Endodermal cell (in vitro differentiated cells): ENCODE results near the gene CDC42. TPM values are rescaled to one million over a fixed set of nuclear protein-coding genes. Genes with fewer than 3 reads are reported as not detected.

ENCODE experiments used
- DNase-seq: peaks from one replicate; pipeline ENCODE4 v3.0.0-alpha.2; 2017
- H3K27ac ChIP-seq: 2 replicates; pipeline ENCODE4 v1.5.1; 2013; ENCODE audit warnings: mild to moderate bottlenecking, low read depth, low read length, moderate library complexity
- H3K27me3 ChIP-seq: 2 replicates; pipeline ENCODE4 v1.6.1; 2013; ENCODE audit warnings: mild to moderate bottlenecking, low read length, moderate library complexity; ENCODE audit not compliant: insufficient read depth, control insufficient read depth, poor library complexity, severe bottlenecking
- H3K36me3 ChIP-seq: 2 replicates; pipeline ENCODE4 v1.7.0; 2013; ENCODE audit warnings: mild to moderate bottlenecking, low read length, moderate library complexity; ENCODE audit not compliant: control insufficient read depth, insufficient read depth
- H3K4me1 ChIP-seq: one replicate; pipeline ENCODE4 v1.7.0; 2013; ENCODE audit warnings: low read length; ENCODE audit not compliant: control insufficient read depth, insufficient read depth
- H3K4me3 ChIP-seq: 2 replicates; pipeline ENCODE4 v1.5.1; 2013; ENCODE audit warnings: mild to moderate bottlenecking, low read length, moderate library complexity
- H3K9ac ChIP-seq: 2 replicates; pipeline ENCODE4 v1.6.1; 2013; ENCODE audit warnings: mild to moderate bottlenecking, low read length, moderate library complexity; ENCODE audit not compliant: poor library complexity, severe bottlenecking; ENCODE audit errors: extremely low read depth
- H3K9me3 ChIP-seq: 2 replicates; pipeline ENCODE4 v1.6.1; 2013; ENCODE audit warnings: mild to moderate bottlenecking, low read length, moderate library complexity; ENCODE audit not compliant: control insufficient read depth
- H3K27ac Mint-ChIP-seq: 2 replicates; pipeline ENCODE4 v1.8.0; 2020; ENCODE audit warnings: mixed read lengths
- H3K27me3 Mint-ChIP-seq: 2 replicates; pipeline ENCODE4 v1.8.0; 2021; ENCODE audit warnings: mild to moderate bottlenecking, mixed read lengths; ENCODE audit not compliant: insufficient read depth
- H3K36me3 Mint-ChIP-seq: 2 replicates; pipeline ENCODE4 v1.8.0; 2020; ENCODE audit warnings: low read depth, mixed read lengths
- H3K4me1 Mint-ChIP-seq: 2 replicates; pipeline ENCODE4 v1.8.0; 2020; ENCODE audit warnings: mixed read lengths
- H3K4me3 Mint-ChIP-seq: 2 replicates; pipeline ENCODE4 v1.8.0; 2020; ENCODE audit warnings: mild to moderate bottlenecking, moderate library complexity, mixed read lengths
- H3K9me3 Mint-ChIP-seq: 2 replicates; pipeline ENCODE4 v1.8.0; 2020; ENCODE audit warnings: mild to moderate bottlenecking, mixed read lengths
- WGBS, 2 experiments: methylation state at CpG; one replicate each; pipeline versions ENCODE4 v1.1.5 to v1.1.7; 2013; ENCODE audit warnings: missing lambda C conversion rate in 2 of 2, mixed read lengths in 1 of 2; ENCODE audit not compliant: insufficient coverage in 1 of 2, insufficient read length in 1 of 2; 5-methylcytosine and 5-hydroxymethylcytosine counted together
- total RNA-seq, 2 donors: library from RNA; stranded (reverse); fragmentation: NEBNext Ultra II Directional in 1 of 2; extraction: Animal tissue kit (Norgen Biotek cat#: 25700) in 1 of 2; gene quantifications; 2 replicates in 1 of 2; 3 replicates in 1 of 2; pipeline ENCODE4 v1.2.1, GENCODE V29; 2021
- TF ChIP-seq, protein P1 (sequence below): fragments of 200-600 bp; sonication (generic); conservative IDR thresholded peaks from 2 replicates; pipeline ENCODE4 v1.5.0; 2021; ENCODE audit warnings: antibody characterized with exemption, mild to moderate bottlenecking

CDC42 gene
- total RNA-seq, 2 donors from 2014 or later, result 274 to 283 TPM

GRCh38 chr1:22040286-22040623, 12.3 kb upstream of the CDC42 start:
- Mint-ChIP-seq H3K27ac (no peak overlapping the region), H3K27me3 (no peaks in the 10 kb centered on the region), H3K4me3 (no peak overlapping the region), H3K4me1 (peaks cover 13% of the 10 kb centered on the region), H3K36me3 (no peaks in the 10 kb centered on the region), H3K9me3 (no peaks in the 10 kb centered on the region)
- no peak overlapping the region for H3K27ac ChIP-seq
- no peaks in the 10 kb centered on the region for H3K27me3 ChIP-seq
- 94 to 98% methylated on average over 5 of the region's 5 CpGs for WGBS, 2 experiments
- H3K36me3 ChIP-seq, result no peaks in the 10 kb centered on the region
- H3K9me3 ChIP-seq, result no peaks in the 10 kb centered on the region
- no peak overlapping the region for H3K4me3 ChIP-seq
- TF ChIP-seq, protein P1, sequence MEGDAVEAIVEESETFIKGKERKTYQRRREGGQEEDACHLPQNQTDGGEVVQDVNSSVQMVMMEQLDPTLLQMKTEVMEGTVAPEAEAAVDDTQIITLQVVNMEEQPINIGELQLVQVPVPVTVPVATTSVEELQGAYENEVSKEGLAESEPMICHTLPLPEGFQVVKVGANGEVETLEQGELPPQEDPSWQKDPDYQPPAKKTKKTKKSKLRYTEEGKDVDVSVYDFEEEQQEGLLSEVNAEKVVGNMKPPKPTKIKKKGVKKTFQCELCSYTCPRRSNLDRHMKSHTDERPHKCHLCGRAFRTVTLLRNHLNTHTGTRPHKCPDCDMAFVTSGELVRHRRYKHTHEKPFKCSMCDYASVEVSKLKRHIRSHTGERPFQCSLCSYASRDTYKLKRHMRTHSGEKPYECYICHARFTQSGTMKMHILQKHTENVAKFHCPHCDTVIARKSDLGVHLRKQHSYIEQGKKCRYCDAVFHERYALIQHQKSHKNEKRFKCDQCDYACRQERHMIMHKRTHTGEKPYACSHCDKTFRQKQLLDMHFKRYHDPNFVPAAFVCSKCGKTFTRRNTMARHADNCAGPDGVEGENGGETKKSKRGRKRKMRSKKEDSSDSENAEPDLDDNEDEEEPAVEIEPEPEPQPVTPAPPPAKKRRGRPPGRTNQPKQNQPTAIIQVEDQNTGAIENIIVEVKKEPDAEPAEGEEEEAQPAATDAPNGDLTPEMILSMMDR, result no peak
- DNase-seq, result no peak
- H3K4me1 ChIP-seq, result no peaks in the 10 kb centered on the region
- H3K9ac ChIP-seq, result no peak overlapping the region

DNA sequence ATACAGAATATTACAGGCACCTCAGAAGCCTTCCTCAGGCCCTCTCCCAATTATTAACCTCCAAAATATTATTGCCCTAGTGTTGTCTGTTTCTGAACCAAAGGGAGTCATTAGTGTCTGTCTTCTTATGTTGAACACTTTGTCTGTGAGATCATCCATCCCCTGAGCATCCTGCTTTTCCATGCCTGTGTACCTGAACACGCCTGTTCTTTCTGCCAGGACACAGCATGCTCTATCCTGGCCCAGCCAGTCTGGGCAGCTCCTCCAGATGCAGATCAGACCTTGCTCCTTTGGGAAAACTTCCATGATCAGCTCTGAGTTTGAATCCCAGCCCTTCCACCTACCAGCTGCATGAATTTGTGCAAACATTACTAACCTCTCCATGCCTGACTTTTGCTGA, 11.0 kb upstream of the CDC42 start:
- Histone ChIP-seq H3K27ac (no peak overlapping the region), H3K9me3 (no peaks in the 10 kb centered on the region), H3K9ac (no peak overlapping the region), H3K4me1 (no peaks in the 10 kb centered on the region), H3K4me3 (no peak overlapping the region), H3K36me3 (no peaks in the 10 kb centered on the region), H3K27me3 (no peaks in the 10 kb centered on the region)
- H3K4me1 Mint-ChIP-seq, result peaks cover 13% of the 10 kb centered on the region
- no peak overlapping the region for H3K4me3 Mint-ChIP-seq
- H3K27ac Mint-ChIP-seq, result no peak overlapping the region
- H3K36me3 Mint-ChIP-seq, result no peaks in the 10 kb centered on the region
- H3K9me3 Mint-ChIP-seq, result no peaks in the 10 kb centered on the region
- TF ChIP-seq, protein P1, result no peak
- H3K27me3 Mint-ChIP-seq, result no peaks in the 10 kb centered on the region
- WGBS, 2 experiments, result 92% methylated on average over 1 of the region's 1 CpG; no CpG with 5 or more reads in 1 of the 2 experiments
- DNase-seq, result no peak

GRCh38 chr1:22043198-22043769, 9.2 kb upstream of the CDC42 start:
- H3K36me3 Mint-ChIP-seq, result no peaks in the 10 kb centered on the region
- TF ChIP-seq, protein P1, result no peak
- H3K27me3 ChIP-seq, result no peaks in the 10 kb centered on the region
- no peak overlapping the region for H3K27ac ChIP-seq
- H3K4me1 Mint-ChIP-seq, result peaks cover 7% of the 10 kb centered on the region
- H3K9ac ChIP-seq, result no peak overlapping the region
- H3K4me1 ChIP-seq, result no peaks in the 10 kb centered on the region
- no peaks in the 10 kb centered on the region for H3K36me3 ChIP-seq
- 92% methylated on average over 2 of the region's 3 CpGs; no CpG with 5 or more reads in 1 of the 2 experiments for WGBS, 2 experiments
- H3K27me3 Mint-ChIP-seq, result no peaks in the 10 kb centered on the region
- H3K9me3 Mint-ChIP-seq, result no peaks in the 10 kb centered on the region
- H3K9me3 ChIP-seq, result no peaks in the 10 kb centered on the region
- no peak overlapping the region for H3K4me3 Mint-ChIP-seq
- no peak for DNase-seq
- H3K27ac Mint-ChIP-seq, result no peak overlapping the region
- H3K4me3 ChIP-seq, result no peak overlapping the region
